Activated T-helper 2 cell treated with anti-CD3 and anti-CD28 coated beads, Interferon-gamma antibody, Interleukin-2, Interleukin-4, amounts not matched to agents 10 μg/mL and 5 μg/mL and 100 μg/mL, durations not matched to agents 14 hours and 24 hours and 36 hours (primary cell): ENCODE data around the gene HSPA1A. TPM values are rescaled to one million over a fixed set of nuclear protein-coding genes. Genes with fewer than 3 reads are reported as not detected.
"Not testable (repeated sequence)": the region's sequence is repeated elsewhere in the genome, so short reads cannot be mapped to it uniquely, and the experiment has no call there.

Experiments used
- DNase-seq: peaks from one replicate; pipeline ENCODE4 v3.0.0; 2021; ENCODE audit warnings: low spot score
- H3K27ac Mint-ChIP-seq: one replicate; pipeline ENCODE4 v1.8.0; 2021; ENCODE audit warnings: mixed read lengths
- H3K27me3 Mint-ChIP-seq: one replicate; pipeline ENCODE4 v1.8.0; 2021; ENCODE audit warnings: low read depth, mixed read lengths
- H3K36me3 Mint-ChIP-seq: one replicate; pipeline ENCODE4 v1.8.0; 2021; ENCODE audit warnings: low read depth, mixed read lengths
- H3K4me1 Mint-ChIP-seq: one replicate; pipeline ENCODE4 v1.8.0; 2021; ENCODE audit warnings: low read depth, mixed read lengths
- H3K4me3 Mint-ChIP-seq: one replicate; pipeline ENCODE4 v1.8.0; 2021; ENCODE audit warnings: low read depth, mild to moderate bottlenecking, moderate library complexity, mixed read lengths
- H3K9me3 Mint-ChIP-seq: one replicate; pipeline ENCODE4 v1.8.0; 2021; ENCODE audit warnings: mixed read lengths
- intact Hi-C: fragments of 100-400 bp; cut with micrococcal nuclease; formaldehyde crosslinking; loops from one replicate; pipeline ENCODE4 v1.15.1; 2023
- total RNA-seq: library from RNA; stranded (reverse); gene quantifications from 2 replicates; pipeline ENCODE4 v1.2.3, GENCODE V29; 2022

HSPA1A gene
- total RNA-seq, 1 donor from 2014 or later: 118 TPM

DNA sequence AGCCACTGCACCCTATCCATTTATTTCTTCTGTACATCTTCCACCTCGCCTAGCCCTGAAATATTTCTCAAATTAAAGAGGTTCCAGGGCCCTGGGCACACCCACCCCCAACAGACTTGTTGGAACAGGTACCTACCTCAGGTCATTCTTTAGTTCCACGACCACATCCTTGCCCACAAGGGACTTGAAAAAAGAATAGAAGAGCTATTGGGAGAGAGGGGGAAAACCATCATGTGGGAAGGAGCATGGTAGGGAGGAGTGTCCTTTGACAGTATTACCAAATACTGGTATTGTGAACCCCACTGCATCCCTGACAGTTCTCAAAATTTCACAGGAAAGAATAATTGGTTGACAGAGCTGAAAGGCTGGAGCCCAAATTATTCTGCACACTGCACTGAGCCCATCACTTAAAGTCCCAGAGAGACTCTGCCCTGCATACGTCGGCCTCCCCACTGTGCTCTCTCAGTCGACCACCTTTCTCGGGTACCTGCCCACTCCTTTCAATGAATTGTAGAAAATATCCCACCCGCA is 9.3 kb upstream of the HSPA1A start:
- intact Hi-C loops: loop anchor here (1.0 kb wide), 1 partner anchor 68 kb away; no protein-coding TSS in a partner anchor
- H3K4me3 Mint-ChIP-seq: peak overlapping the region; percentile 98
- peaks cover 16% of the 10 kb centered on the region for H3K4me1 Mint-ChIP-seq
- no peaks in the 10 kb centered on the region for H3K27me3 Mint-ChIP-seq
- peaks cover 27% of the 10 kb centered on the region for H3K36me3 Mint-ChIP-seq
- DNase-seq: no peak
- H3K27ac Mint-ChIP-seq: peak overlapping the region; percentile 96
- H3K9me3 Mint-ChIP-seq: no peaks in the 10 kb centered on the region

DNA sequence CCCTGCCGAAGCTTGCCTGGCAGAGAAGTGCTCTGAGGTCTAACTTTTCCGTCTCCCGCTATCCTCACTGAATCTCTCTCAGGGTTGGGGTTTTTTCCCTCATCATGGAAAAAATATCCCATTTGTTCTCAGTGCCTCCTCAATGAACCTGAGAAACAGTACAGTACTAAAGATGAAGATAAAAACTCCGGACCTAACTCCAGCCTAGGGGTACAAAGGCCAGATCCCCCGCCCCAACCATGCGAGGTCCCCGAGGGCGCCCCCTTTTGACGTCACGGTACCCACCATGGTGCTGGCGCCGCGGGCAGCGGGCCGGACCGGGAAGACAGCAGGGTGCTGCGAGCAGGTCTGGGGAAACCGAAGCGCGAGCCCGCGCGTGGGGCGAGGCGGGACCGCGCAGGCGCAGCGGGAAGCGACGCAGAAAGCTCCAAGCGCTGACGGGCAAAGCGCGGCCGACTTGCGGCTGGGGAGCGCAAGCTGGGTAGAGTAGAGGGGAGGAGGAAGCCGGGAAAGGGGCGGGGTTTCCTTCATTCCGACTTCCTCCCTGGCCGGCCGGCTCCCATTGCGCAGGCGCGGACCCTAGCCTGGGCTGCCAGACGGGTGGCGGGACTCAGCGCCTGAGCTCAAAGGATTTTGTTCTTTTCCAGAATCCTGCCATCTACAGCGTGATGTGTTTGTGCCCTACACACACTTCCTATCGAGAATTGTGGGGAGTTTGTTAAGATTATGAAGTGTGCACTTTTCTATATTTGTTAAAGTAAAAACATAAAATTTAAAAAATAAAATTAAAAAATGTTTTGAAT is 8.7 kb upstream of the HSPA1A start, which contains the start of gene LSM2:
Gene LSM2 (minus strand): TSS at position 497 of the 803 bp plus-strand sequence. CDS start 209 bp downstream, at position 288.
- peaks cover 25% of the 10 kb centered on the region for H3K36me3 Mint-ChIP-seq

DNA sequence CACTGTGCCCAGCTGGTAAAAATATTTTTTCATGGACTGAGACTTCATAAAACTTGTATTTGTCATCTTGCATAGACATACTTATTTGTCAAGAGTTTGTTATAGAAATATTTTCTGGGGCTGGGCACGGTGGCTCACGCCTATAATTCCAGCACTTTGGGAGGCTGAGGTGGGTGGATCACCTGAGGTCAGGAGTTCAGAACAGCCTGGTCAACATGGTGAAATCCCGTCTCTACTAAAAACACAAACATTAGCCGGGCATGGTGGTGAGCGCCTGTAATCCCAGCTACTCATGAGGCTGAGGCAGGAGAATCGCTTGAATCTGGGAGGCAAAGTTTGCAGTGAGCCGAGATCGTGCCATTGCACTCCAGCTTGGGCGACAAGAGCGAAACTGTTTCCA is 6.7 kb upstream of the HSPA1A start:
- intact Hi-C loops, H3K9me3 Mint-ChIP-seq, H3K27me3 Mint-ChIP-seq, H3K4me3 Mint-ChIP-seq, DNase-seq: not testable (repeated sequence)
- Mint-ChIP-seq H3K27ac (peak overlapping the region; percentile 21), H3K4me1 (peaks cover 26% of the 10 kb centered on the region), H3K36me3 (peaks cover 17% of the 10 kb centered on the region)

More for the DNA sequence above, 8.7 kb upstream of the HSPA1A start, which contains the start of gene LSM2:
- Mint-ChIP-seq H3K27ac (peak within 1 kb of the TSS; percentile 96), H3K27me3 (no peaks in the 10 kb centered on the region), H3K4me3 (peak within 1 kb of the TSS; percentile 98), H3K4me1 (peaks cover 13% of the 10 kb centered on the region), H3K9me3 (no peaks in the 10 kb centered on the region)
- DNase-seq: peak; percentile 97
- intact Hi-C loops: loop anchor here (1.0 kb wide), 1 partner anchor 68 kb away; no protein-coding TSS in a partner anchor

DNA sequence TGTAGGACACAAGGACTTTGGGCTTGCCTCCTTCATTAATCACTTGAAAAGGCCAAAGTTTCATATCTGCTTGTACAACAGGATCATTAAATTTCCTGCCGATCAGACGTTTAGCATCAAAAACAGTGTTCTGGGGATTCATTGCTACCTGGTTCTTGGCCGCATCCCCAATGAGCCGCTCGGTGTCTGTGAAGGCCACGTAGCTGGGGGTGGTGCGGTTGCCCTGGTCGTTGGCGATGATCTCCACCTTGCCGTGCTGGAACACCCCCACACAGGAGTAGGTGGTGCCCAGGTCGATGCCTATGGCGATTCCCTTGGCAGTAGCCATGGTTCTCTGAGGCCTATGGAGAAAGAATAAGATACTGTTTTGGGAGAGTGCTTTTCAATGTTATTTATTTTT is 3.7 kb upstream of the HSPA1A start:
- intact Hi-C loops: loop anchor here (2.0 kb wide), 1 partner anchor 15 kb away; the partner anchor contains the start of gene HSPA1B
- Mint-ChIP-seq H3K36me3 (peaks cover 10% of the 10 kb centered on the region), H3K4me3 (no peak overlapping the region), H3K4me1 (peaks cover 26% of the 10 kb centered on the region), H3K9me3 (no peaks in the 10 kb centered on the region), H3K27me3 (no peaks in the 10 kb centered on the region), H3K27ac (no peak overlapping the region)
- no peak for DNase-seq

DNA sequence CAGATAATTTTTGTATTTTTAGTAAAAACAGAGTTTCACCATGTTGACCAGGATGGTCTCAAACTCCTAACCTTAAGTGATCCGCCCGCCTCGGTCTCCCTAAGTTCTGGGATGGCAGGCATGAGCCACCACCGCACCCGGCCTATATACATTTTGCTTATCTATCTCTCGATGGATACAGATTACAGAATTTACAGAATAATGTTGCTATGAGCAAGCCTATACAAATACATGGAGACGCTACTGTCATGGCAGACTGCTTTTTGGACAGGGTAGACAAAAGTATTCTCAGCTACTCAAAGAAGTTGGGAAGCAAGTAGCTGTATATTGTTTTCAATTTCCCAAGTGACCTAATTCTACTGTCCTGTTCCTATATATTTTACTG is 1.9 kb upstream of the HSPA1A start:
- intact Hi-C loops: loop anchor here (2.0 kb wide), 1 partner anchor 13 kb away; the partner anchor contains the start of gene HSPA1B
- H3K27ac Mint-ChIP-seq: peak overlapping the region; percentile 83
- peak overlapping the region; percentile 28 for H3K4me3 Mint-ChIP-seq
- peaks cover 22% of the 10 kb centered on the region for H3K36me3 Mint-ChIP-seq
- no peak for DNase-seq
- H3K9me3 Mint-ChIP-seq: no peaks in the 10 kb centered on the region
- no peaks in the 10 kb centered on the region for H3K27me3 Mint-ChIP-seq
- peaks cover 32% of the 10 kb centered on the region for H3K4me1 Mint-ChIP-seq

DNA sequence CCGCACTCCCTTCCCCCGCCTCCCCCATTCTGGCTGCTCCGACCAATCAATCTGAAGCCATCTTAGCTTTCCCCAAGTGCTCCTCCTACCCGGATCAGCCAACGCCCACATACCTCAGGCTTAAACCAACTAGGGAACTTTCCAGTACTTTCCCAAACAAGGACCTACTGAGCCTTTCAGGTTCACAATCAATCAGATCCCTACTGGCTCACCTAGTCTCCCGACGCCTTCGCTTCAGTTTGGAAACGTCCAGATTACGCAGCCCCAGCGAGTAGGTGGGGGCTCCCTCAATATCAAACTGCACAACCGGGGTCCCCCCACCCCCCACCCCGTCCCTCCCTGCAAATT is 692 bp upstream of the HSPA1A start:
- Mint-ChIP-seq H3K27ac (peak overlapping the region; percentile 91), H3K36me3 (peaks cover 25% of the 10 kb centered on the region), H3K4me1 (peaks cover 32% of the 10 kb centered on the region), H3K9me3 (no peaks in the 10 kb centered on the region), H3K27me3 (no peaks in the 10 kb centered on the region), H3K4me3 (peak overlapping the region; percentile 87)
- intact Hi-C loops: loop anchor here (2.0 kb wide), 1 partner anchor 20 kb away; the partner anchor contains the start of gene VARS1
- peak; percentile 68 for DNase-seq

DNA sequence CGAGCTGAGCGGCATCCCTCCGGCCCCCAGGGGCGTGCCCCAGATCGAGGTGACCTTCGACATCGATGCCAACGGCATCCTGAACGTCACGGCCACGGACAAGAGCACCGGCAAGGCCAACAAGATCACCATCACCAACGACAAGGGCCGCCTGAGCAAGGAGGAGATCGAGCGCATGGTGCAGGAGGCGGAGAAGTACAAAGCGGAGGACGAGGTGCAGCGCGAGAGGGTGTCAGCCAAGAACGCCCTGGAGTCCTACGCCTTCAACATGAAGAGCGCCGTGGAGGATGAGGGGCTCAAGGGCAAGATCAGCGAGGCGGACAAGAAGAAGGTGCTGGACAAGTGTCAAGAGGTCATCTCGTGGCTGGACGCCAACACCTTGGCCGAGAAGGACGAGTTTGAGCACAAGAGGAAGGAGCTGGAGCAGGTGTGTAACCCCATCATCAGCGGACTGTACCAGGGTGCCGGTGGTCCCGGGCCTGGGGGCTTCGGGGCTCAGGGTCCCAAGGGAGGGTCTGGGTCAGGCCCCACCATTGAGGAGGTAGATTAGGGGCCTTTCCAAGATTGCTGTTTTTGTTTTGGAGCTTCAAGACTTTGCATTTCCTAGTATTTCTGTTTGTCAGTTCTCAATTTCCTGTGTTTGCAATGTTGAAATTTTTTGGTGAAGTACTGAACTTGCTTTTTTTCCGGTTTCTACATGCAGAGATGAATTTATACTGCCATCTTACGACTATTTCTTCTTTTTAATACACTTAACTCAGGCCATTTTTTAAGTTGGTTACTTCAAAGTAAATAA is 2.0 kb downstream of the HSPA1A start:
- H3K27ac Mint-ChIP-seq: peak overlapping the region; percentile 95
- H3K9me3 Mint-ChIP-seq, intact Hi-C loops, H3K27me3 Mint-ChIP-seq, DNase-seq: not testable (repeated sequence)
- peak overlapping the region; percentile 94 for H3K4me3 Mint-ChIP-seq
- H3K36me3 Mint-ChIP-seq: peaks cover 17% of the 10 kb centered on the region
- peaks cover 40% of the 10 kb centered on the region for H3K4me1 Mint-ChIP-seq

DNA sequence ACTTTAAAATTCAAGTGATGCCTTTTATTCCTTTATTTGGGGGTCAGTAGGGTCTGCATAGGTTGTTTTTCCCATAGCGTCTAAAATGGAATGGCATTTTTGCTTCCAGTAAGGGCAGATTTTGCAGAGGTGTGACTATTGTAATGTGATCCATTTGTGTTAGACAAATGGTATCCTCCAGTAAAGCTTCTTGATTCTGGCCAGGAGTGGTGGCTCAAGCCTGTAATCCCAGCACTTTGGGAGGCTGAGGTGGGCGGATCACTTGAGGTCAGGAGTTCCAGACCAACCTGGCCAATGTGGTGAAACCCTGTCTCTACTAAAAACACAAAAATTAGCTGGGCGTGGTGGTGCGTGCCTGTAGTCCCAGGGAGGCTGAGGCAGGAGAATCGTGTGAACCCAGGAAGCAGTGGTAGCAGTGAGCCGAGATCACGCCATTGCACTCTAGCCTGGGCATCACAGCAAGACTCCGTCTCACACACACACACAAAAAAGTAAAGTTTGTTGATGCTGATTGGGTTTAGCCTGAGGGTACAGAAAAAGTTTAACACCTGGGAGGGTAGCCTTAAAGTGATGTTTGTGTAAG is 2.7 kb downstream of the HSPA1A start:
- Mint-ChIP-seq H3K4me1 (peaks cover 36% of the 10 kb centered on the region), H3K27ac (peak overlapping the region; percentile 95), H3K4me3 (peak overlapping the region; percentile 94), H3K36me3 (peaks cover 17% of the 10 kb centered on the region)
- H3K27me3 Mint-ChIP-seq, intact Hi-C loops, H3K9me3 Mint-ChIP-seq, DNase-seq: not testable (repeated sequence)

DNA sequence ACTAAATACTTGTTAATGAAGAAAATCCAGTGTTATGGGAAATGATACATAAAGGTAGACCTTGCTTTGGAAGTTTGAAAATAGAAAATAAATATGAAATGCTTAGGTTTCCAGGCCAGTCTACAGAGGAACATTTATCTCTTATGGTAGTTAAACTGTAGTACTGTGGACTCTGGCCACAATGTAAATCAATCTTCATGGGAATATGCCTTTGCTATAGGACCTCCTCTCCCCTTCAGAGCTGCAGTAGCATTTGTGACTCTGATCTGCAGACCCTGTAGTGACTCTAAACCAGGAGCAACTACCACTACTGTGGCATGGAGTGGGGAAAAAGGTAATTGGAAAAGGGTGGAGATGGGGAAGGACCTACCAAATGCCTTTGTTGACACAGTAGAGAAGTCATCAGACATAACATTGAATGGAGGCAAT is 4.5 kb downstream of the HSPA1A start:
- Mint-ChIP-seq H3K4me1 (peaks cover 32% of the 10 kb centered on the region), H3K36me3 (peaks cover 17% of the 10 kb centered on the region), H3K27me3 (no peaks in the 10 kb centered on the region), H3K4me3 (peak overlapping the region; percentile 67), H3K9me3 (no peaks in the 10 kb centered on the region), H3K27ac (no peak overlapping the region)
- DNase-seq: no peak
- intact Hi-C loops: loop anchor here (5.0 to 10.0 kb wide), 2 partner anchors 42 to 245 kb away; partner anchors contain the start of genes LTA, NEU1 and TNF

DNA sequence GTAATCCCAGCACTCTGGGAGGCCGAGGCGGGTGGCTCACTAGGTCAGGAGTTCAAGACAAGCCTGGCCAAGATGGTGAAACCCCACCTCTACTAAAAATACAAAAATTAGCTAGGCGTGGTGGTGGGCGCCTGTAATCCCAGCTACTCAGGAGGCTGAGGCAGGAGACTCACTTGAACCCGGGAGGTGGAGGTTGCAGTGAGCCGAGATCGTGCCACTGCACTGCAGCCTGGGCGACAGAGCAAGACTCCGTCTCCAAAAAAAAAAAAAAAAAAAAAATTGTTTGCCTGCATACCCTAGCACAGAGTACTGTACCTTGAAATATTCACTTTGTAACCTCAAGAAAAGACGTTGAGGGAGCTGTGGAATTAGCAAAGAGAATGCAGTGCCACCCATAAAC is 5.1 kb downstream of the HSPA1A start:
- not testable (repeated sequence) for H3K27ac Mint-ChIP-seq, DNase-seq, H3K27me3 Mint-ChIP-seq, H3K9me3 Mint-ChIP-seq
- Mint-ChIP-seq H3K36me3 (peaks cover 17% of the 10 kb centered on the region), H3K4me1 (peaks cover 36% of the 10 kb centered on the region), H3K4me3 (peak overlapping the region; percentile 92)
- intact Hi-C loops: loop anchor here (5.0 to 10.0 kb wide), 2 partner anchors 42 to 246 kb away; partner anchors contain the start of genes LTA, NEU1 and TNF

DNA sequence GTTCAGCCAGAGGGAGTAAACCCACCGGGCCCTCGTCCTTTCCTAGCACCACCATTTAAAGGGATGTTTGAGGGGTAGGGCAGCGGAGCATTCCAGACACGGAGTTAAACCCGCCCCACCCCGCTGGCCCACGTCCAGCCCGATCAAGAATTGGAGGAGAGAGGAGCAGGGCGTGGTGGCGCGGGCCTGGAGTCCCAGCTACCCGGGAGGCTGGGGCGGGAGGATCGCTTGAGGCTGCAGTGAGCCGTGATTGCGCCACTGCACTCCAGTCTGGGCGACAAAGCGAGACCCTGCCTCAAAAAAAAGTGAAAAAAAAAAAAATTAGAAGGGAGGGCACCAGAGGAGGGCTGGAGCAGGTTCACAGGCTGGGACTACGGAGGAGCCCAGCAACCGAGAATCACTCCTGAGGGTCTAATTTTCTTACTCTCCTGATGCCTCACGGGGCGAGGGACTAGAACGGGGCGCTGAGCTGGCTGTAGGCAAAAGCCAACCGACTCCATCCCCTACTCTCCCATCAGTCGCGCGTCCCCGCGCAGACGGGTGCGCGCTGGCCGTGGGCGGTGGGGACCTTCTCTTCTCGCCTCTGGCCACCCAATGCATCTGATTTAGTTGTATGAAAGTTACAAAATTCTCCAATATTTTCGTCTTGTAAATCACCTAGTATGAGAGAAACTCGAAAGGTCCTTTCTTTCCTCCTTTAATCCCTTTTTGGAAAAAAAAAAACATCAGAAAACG is 6.1 kb downstream of the HSPA1A start:
- Mint-ChIP-seq H3K36me3 (peaks cover 17% of the 10 kb centered on the region), H3K4me1 (peaks cover 41% of the 10 kb centered on the region), H3K27me3 (no peaks in the 10 kb centered on the region), H3K9me3 (no peaks in the 10 kb centered on the region), H3K4me3 (peak overlapping the region; percentile 92), H3K27ac (peak overlapping the region; percentile 94)
- DNase-seq: no peak
- intact Hi-C loops: loop anchor here (1.0 to 10.0 kb wide), 3 partner anchors 41 to 247 kb away; partner anchors contain the start of genes BAG6, LTA, NEU1 and TNF
